Tibial nerve (tissue), 4 donors: ENCODE measurements around the gene PATL2.

Experiments
- CTCF ChIP-seq, 5 experiments: fragments of 200-600 bp in 3 of 5; fragments of 450-650 bp in 2 of 5; sonication (generic) in 3 of 5; IDR thresholded peaks; one replicate each; pipeline ENCODE4 v1.5.1; 2016 to 2019; ENCODE audit warnings: antibody characterized with exemption in 5 of 5, mild to moderate bottlenecking in 3 of 5, moderate library complexity in 2 of 5
- EP300 ChIP-seq, 2 donors: sonication (generic); formaldehyde crosslinking; IDR thresholded peaks; one replicate each; pipeline ENCODE4 v1.6.1; 2017; ENCODE audit warnings: antibody characterized with exemption in 2 of 2, mild to moderate bottlenecking in 1 of 2
- POLR2A ChIP-seq, 2 donors: fragments of 450-650 bp; IDR thresholded peaks; one replicate each; pipeline ENCODE4 v1.6.1; 2017; ENCODE audit warnings: antibody characterized with exemption in 2 of 2, mild to moderate bottlenecking in 2 of 2, moderate library complexity in 2 of 2

DNA sequence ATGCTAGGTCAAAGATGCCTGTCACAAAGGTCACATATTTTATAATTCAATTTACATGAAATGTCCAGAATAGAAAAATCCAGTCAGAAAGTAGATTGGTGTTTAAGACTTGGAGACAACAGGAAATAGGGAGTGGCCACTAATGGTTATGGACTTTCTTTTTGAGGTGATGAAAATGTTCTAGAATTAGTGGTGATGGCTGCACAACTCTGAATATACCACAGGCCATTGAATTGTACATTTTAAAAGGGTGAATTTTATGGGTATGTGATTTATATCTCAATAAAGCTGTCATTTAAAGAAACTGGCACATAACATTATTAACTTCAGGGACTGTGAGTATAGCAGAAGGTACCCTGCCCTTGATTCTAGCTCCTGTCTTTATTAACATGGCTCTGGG, 63.5 kb downstream of the PATL2 start:
- TF ChIP-seq CTCF (IDR thresholded peaks at IDR 0.05), result no peak
- no peak for TF ChIP-seq EP300 (IDR thresholded peaks at IDR 0.05)
- no peak for TF ChIP-seq POLR2A (IDR thresholded peaks at IDR 0.05)
